ENCODE measurements around the gene ABCG4.

DNA sequence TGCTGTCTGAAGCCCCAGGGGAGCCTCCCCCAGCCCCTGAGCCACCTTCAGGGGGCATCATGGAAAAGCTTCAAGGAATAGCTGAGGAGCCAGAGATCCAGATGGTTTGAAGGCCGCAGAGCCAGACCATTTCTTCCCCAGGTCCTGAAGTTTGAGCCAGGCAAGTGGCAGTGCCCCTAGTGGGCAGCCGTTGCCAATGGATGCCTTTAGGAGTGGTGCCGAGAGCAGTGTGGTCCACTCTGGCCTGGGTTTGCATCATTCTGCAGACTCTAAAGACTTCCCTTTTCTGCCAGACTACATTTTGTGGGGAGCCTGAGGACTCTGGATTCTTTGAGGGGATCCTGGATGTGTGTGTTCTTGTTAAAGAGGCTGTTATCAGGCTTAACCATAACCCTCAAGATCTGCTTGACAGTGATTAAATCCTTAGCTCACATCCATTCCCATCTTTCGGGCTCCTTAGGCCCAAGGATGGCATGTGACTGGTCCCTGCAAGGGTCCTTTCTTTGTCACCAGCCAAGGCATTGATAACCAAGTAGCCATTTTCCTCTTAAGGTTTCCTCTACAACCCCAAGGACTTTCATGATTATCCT, 14.4 kb upstream of the ABCG4 start:
- no peak for TF ChIP-seq EZH2 (IDR thresholded peaks at IDR 0.05; ENCODE audit: borderline replicate concordance, low read depth, low read length, poor library complexity, severe bottlenecking)
- TF ChIP-seq, protein P1, sequence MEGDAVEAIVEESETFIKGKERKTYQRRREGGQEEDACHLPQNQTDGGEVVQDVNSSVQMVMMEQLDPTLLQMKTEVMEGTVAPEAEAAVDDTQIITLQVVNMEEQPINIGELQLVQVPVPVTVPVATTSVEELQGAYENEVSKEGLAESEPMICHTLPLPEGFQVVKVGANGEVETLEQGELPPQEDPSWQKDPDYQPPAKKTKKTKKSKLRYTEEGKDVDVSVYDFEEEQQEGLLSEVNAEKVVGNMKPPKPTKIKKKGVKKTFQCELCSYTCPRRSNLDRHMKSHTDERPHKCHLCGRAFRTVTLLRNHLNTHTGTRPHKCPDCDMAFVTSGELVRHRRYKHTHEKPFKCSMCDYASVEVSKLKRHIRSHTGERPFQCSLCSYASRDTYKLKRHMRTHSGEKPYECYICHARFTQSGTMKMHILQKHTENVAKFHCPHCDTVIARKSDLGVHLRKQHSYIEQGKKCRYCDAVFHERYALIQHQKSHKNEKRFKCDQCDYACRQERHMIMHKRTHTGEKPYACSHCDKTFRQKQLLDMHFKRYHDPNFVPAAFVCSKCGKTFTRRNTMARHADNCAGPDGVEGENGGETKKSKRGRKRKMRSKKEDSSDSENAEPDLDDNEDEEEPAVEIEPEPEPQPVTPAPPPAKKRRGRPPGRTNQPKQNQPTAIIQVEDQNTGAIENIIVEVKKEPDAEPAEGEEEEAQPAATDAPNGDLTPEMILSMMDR (conservative IDR thresholded peaks at IDR 0.05; ENCODE audit: low read depth, low read length): peak; percentile 72
